ENCODE results near the gene KANSL2. TPM values are rescaled to one million over a fixed set of nuclear protein-coding genes. Genes with fewer than 3 reads are reported as not detected.

KANSL2 gene
- total RNA-seq, 1 donor: 48.1 TPM

GRCh38 chr12:48678551-48679185 lies 3.4 kb downstream of the KANSL2 start:
- Histone ChIP-seq H2AFZ (ENCODE audit: low read length) (no peak overlapping the region), H3K4me2 (ENCODE audit: insufficient read depth, low read length) (peak overlapping the region; percentile 98)
- DNase-seq (ENCODE audit: insufficient read length, low spot score, missing footprints): no peak

GRCh38 chr12:48671231-48671856 lies 10.7 kb downstream of the KANSL2 start:
- Histone ChIP-seq H3K4me2 (ENCODE audit: insufficient read depth, low read length) (no peak overlapping the region), H3K9me3 (ENCODE audit: low read depth, low read length) (no peaks in the 10 kb centered on the region), H3K27me3 (ENCODE audit: insufficient read depth, low read length) (no peaks in the 10 kb centered on the region), H3K4me1 (ENCODE audit: insufficient read depth, low read length) (peaks cover 6% of the 10 kb centered on the region), H3K79me2 (ENCODE audit: insufficient read depth, low read length) (peaks cover 57% of the 10 kb centered on the region), H2AFZ (ENCODE audit: low read length) (no peak overlapping the region), H3K36me3 (ENCODE audit: insufficient read depth, low read length) (peaks cover 80% of the 10 kb centered on the region), H3K27ac (ENCODE audit: low read depth, low read length) (peak overlapping the region; percentile 1), H3K4me3 (ENCODE audit: insufficient read depth, low read length) (no peak overlapping the region), H4K20me1 (ENCODE audit: insufficient read depth, low read length) (peaks cover 29% of the 10 kb centered on the region)
- DNase-seq (ENCODE audit: insufficient read length, low spot score, missing footprints): no peak
- TF ChIP-seq CTCF (IDR thresholded peaks at IDR 0.05; ENCODE audit: extremely low read depth, low read depth, low read length): no peak

More at GRCh38 chr12:48678551-48679185, 3.4 kb downstream of the KANSL2 start:
- Histone ChIP-seq H3K4me1 (ENCODE audit: insufficient read depth, low read length) (peaks cover 37% of the 10 kb centered on the region), H4K20me1 (ENCODE audit: insufficient read depth, low read length) (peaks cover 24% of the 10 kb centered on the region), H3K27ac (ENCODE audit: low read depth, low read length) (peak overlapping the region; percentile 7), H3K27me3 (ENCODE audit: insufficient read depth, low read length) (no peaks in the 10 kb centered on the region), H3K79me2 (ENCODE audit: insufficient read depth, low read length) (peaks cover 79% of the 10 kb centered on the region), H3K36me3 (ENCODE audit: insufficient read depth, low read length) (peaks cover 57% of the 10 kb centered on the region), H3K4me3 (ENCODE audit: insufficient read depth, low read length) (no peak overlapping the region), H3K9me3 (ENCODE audit: low read depth, low read length) (no peaks in the 10 kb centered on the region)
- no peak for TF ChIP-seq CTCF (IDR thresholded peaks at IDR 0.05; ENCODE audit: extremely low read depth, low read depth, low read length)

GRCh38 chr12:48668996-48669395 lies 13.0 kb downstream of the KANSL2 start:
- H3K4me3 ChIP-seq (ENCODE audit: insufficient read depth, low read length): no peak overlapping the region
- no peak overlapping the region for H3K27ac ChIP-seq (ENCODE audit: low read depth, low read length)
- H3K4me2 ChIP-seq (ENCODE audit: insufficient read depth, low read length): no peak overlapping the region
- peaks cover 80% of the 10 kb centered on the region for H3K36me3 ChIP-seq (ENCODE audit: insufficient read depth, low read length)
- H3K9me3 ChIP-seq (ENCODE audit: low read depth, low read length): no peaks in the 10 kb centered on the region
- no peak for TF ChIP-seq CTCF (IDR thresholded peaks at IDR 0.05; ENCODE audit: extremely low read depth, low read depth, low read length)
- no peak for DNase-seq (ENCODE audit: insufficient read length, low spot score, missing footprints)
- peaks cover 18% of the 10 kb centered on the region for H4K20me1 ChIP-seq (ENCODE audit: insufficient read depth, low read length)
- H3K79me2 ChIP-seq (ENCODE audit: insufficient read depth, low read length): peaks cover 35% of the 10 kb centered on the region
- no peaks in the 10 kb centered on the region for H3K27me3 ChIP-seq (ENCODE audit: insufficient read depth, low read length)
- H3K4me1 ChIP-seq (ENCODE audit: insufficient read depth, low read length): peaks cover 6% of the 10 kb centered on the region
- no peak overlapping the region for H2AFZ ChIP-seq (ENCODE audit: low read length)

- Histone ChIP-seq H3K27me3 (ENCODE audit: insufficient read depth, low read length) (no peaks in the 10 kb centered on the region), H3K27ac (ENCODE audit: low read depth, low read length) (no peak overlapping the region), H2AFZ (ENCODE audit: low read length) (no peak overlapping the region), H3K4me2 (ENCODE audit: insufficient read depth, low read length) (no peak overlapping the region), H3K79me2 (ENCODE audit: insufficient read depth, low read length) (peaks cover 3% of the 10 kb centered on the region), H3K4me3 (ENCODE audit: insufficient read depth, low read length) (no peak overlapping the region), H3K9me3 (ENCODE audit: low read depth, low read length) (no peaks in the 10 kb centered on the region), H3K4me1 (ENCODE audit: insufficient read depth, low read length) (no peaks in the 10 kb centered on the region), H4K20me1 (ENCODE audit: insufficient read depth, low read length) (peaks cover 7% of the 10 kb centered on the region), H3K36me3 (ENCODE audit: insufficient read depth, low read length) (peaks cover 70% of the 10 kb centered on the region)
- DNase-seq (ENCODE audit: insufficient read length, low spot score, missing footprints): no peak
- TF ChIP-seq CTCF (IDR thresholded peaks at IDR 0.05; ENCODE audit: extremely low read depth, low read depth, low read length): no peak
These were observed 22.2 kb downstream of the KANSL2 start for GRCh38 chr12:48659863-48660262.

Data from osteoblast (primary cell).